Left forelimb (tissue), 1 donor: ENCODE measurements around the gene PGAM2.
"Not testable (repeated sequence)": the region's sequence is repeated elsewhere in the genome, so short reads cannot be mapped to it uniquely, and the experiment has no call there.

Experiments used
- DNase-seq: peaks from one replicate; pipeline ENCODE4 v3.0.0-alpha.2; 2018; ENCODE audit warnings: low spot score

PGAM2 gene

DNA sequence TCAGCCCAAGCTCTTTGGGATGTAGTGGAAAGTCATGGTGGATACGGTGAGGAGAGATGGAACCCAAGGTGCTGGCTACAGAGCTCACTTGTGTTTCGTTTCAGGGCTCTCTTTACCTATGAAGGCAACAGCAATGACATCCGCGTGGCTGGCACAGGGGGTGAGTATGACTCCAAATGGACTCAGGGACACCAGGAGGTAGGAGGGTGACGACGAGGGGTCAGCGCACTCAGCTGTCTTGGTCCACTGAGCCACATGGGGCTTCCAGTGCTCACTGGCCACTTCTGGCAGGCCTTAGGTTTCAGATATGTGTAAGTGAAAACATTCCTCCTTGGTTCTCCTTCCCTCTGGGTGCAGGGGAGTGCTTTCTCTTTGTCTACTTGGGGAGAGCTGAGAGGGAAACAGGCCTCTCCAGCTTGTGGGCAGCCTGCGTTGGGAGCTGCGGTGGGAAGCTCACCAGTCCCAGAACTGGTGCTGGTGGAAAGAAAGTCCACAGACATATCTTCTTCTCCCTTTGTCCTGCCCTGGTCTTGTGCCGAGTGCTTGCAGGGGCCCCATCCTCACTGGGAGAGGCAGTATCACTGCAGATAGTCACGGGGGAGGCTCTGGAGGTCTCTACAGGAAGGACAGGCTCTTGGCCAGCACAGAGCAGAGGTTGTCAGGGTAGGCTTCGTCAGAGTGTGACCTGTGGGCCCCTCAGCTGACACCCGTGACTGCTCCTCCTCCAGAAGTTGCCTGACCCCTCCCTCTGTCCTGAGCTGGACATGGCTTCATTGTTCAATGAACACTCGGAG is 15.0 kb downstream of the PGAM2 start:
- DNase-seq: peak; percentile 17

DNA sequence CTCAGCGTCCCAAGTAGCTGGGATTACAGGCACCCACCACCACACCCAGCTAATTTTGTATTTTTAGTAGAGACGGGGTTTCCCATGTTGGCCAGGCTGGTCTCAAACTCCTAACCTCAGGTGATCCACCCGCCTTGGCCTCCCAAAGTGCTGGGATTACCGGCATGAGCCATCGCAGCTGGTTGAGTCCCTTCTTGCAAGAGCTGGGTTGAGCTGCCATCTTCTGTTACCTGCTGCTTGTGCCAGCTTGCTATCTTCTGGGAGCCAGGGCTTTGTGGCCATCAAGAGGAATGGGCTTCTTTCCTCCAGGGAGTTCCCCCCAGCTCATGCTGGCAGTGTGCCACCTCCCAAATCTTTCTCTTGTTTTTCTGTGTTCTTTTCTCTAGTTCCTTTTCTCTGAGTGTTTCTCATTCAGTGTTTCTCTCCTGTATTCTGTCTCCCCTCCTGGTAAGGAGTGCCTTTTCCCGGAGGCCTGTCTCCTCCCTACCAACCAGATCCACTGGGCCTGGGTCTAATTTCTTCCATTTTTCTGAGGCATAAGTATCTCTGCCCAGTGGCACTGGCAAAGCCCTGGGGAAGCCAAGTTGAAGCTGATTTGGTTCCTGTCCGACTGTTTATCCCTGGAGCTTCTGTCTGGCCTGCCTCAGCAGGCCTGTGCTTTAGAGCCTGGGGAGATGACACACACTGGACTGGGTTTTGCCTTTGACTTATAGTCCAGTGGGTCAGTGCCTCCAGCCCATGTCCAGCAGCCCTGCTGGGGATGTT is 17.2 kb downstream of the PGAM2 start:
- no peak for DNase-seq

DNA sequence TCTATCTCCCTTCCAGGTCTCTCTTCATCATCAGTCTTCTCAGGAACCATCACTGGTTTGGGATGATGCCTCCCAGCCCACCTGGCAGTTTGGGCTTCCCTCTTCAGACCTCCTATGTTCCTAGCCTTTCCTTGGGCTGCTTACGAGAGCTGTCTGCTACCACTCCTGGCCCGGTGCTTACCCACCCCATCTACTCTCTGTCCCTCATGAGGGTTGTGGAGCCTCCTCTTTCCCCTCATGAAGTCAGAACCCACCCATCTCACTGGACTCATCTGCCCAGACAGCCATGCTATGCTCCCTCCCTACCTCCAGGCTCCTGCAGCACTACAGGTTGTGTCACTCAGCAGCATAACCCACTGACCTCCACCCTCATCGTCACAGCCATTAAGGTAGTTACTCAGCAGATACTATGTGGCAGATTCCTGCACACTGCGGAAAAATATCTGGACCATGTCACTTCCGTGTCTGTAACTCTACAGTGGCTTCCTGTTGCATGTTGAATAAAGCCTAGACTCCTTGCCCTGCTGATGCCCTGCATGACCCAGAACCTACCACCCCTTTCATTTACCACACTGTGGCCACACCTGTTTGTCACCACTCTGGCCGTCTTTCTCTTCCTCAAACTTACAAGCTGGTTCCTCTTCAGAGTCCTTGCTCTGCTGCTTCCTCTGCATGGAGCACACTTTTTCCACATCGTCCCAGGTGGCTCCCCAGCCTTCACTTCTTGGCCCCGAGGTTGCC is 18.9 kb downstream of the PGAM2 start:
- no peak for DNase-seq

DNA sequence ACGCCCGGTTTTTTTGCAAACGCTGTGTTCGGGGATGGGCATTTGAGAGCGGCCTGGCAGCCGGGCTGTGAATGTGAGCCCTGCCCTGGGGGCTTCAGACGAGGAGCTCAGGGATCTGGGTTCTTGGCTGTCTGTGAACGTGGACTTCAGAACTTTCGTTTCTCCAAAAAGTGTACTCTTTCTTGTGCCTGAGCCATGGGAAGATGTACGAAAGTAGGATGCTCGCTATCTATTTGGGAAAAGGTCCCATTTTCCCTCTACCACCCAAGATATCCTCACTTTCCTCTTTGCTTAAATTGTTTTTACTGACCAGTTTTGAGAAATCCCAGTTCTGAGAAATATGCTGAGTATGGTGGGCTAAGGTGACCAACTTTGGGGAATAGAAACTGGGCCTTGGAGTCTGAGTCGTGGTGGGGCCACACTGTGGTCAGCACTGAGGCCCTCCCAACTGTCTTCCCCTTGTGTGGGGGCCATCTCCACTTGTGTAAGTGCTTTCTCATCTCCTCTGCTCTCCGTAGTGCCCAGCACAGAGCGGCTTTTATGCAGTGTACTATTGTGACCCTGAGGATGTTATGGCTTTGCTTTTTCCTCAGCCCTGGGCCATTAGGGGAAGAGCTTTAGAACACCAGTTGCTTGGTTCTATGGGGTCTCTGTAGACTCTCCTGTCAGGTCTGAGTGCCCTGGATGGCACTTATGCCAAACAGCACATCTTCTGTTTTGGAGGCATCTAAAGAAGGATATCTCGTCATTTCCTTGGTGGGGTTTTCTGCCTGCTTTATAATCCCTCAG is 19.9 kb downstream of the PGAM2 start:
- DNase-seq: no peak

DNA sequence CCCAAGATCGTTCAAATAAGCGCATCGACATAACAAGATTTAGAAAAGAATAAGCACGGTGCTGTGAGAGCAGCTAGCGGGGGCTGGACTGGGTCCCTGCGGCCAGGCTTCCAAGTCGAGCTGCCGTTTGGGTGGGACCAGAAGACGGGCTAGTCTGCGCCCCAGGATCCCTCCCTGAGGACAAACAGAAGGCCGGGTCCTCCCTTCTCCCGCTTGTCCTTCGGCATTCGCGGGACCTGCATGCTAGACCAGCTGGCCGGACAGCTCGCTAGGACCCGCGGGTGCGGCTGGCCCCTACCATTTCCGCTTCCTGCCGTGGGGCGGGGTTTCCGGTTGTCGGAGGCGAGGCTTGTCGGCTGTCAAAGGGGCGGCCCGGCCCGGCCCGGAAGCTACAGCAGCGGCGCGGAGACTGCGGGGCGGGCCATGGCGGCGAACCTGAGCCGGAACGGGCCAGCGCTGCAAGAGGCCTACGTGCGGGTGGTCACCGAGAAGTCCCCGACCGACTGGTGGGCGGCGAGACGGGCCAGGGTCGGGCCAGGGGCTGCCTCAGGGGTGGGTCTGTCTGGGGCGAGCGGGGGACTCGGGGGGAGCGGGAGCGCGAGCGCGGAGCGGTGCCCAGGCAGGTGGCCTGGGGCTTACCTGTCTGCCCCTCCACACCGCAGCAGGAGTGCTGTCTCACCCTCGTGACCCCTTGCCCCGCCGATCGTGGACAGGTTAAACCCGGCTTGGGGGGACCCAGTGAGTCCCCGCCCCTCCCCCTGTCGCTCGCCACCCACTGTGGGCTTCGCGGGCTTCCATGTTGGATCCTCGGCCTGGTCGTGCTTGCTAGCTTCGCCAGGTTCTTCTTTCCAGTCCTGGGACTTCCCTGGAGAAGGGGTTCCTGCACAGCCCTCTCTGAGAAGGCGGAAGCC is 20.8 kb downstream of the PGAM2 start, which contains the start of gene DBNL:
TSS of gene DBNL (plus strand) at position 388 of the 911 bp plus-strand sequence. CDS start at position 424, 36 bp downstream.
- peak; percentile 98 for DNase-seq

DNA sequence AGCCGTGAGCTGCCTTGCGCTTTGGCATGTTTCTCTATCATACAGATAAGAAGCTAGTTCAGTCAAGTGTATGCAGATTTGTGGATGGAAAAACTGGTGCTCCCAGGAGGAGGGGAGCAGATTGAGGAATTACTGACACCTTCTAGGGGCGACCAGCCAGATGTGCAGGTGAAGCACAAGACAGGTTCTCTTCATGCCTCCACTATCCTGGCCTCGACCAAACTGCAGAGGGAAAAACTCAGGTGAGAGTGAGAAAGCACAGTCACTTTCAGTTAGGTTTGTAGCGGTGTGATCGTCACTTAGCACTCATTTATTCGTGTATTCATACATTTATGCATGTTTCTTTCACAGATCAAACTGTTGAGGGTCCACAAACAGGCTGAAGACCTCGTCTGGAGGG is 21.5 kb downstream of the PGAM2 start:
- DNase-seq: no peak

DNA sequence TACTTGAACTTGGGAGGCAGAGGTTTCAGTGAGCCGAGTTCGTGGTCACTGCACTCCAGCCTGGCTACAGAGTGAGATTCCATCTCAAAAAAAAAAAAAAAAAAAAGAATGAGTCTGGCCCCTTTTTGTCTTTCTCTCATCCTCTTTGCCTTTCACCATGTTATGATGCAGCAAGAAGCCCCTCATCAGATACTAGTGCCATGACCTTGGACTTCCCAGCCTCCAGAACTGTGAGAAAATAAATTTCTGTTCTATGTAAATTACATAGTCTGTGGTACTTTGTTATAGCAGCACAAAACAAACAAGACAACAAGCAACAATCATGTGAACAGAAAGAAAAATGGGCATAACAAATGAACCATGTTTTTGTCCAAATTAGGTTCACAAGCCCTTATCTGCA is 23.1 kb downstream of the PGAM2 start:
- DNase-seq: no peak

DNA sequence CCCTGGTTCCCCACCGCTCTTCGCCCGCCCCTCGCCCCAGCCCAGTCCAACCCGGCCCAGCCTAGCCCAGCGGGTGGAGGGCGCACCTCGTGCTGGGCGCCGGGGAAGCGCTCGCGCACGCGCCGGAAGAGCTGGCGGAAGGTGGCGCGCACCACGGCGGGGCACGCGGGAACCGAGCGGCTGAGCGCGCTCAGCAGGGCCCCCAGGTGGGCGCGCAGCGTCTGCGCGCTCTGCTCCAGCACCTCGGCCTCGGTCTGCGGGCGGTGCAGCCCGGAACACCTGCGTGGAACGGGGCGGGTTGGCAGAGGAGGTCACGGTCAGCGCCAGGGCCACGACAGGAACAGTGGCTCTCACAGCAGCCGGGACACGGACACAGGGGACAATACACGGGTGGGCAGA is 24.9 kb downstream of the PGAM2 start:
- DNase-seq: not testable (repeated sequence)

DNA sequence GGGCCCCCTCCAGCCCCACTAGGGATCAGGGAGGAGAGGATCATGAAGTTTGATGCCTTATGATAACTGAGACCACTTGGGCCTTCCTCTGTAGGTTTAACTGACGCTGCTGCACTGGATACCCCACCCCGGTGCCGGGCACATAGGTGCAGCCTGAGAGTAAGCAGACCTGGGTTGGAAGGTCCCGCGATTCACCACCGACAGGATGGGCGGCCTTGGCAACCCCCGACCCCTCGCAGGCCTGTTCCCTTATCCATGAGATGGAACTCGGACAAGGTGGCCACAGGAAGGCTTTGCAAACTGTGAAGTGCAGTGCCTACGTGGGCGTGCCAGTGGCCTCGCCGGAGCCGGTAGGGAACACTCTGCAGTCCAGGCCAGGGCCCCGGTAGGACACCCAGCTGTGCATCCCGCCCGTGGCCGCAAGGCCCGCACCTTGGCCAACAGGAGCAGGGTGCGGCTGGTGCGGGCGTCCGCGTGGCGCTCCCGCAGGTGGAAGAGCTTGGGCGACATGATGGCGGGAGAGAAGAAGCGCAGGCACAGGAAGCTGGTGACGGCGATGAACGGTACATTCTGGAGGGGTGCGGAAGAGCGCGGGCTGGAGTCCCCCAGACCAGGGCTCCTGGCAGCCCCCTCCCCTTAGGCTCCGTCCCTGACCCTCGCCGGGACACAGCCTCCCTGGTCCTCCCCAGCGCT is 25.4 kb downstream of the PGAM2 start:
- not testable (repeated sequence) for DNase-seq

DNA sequence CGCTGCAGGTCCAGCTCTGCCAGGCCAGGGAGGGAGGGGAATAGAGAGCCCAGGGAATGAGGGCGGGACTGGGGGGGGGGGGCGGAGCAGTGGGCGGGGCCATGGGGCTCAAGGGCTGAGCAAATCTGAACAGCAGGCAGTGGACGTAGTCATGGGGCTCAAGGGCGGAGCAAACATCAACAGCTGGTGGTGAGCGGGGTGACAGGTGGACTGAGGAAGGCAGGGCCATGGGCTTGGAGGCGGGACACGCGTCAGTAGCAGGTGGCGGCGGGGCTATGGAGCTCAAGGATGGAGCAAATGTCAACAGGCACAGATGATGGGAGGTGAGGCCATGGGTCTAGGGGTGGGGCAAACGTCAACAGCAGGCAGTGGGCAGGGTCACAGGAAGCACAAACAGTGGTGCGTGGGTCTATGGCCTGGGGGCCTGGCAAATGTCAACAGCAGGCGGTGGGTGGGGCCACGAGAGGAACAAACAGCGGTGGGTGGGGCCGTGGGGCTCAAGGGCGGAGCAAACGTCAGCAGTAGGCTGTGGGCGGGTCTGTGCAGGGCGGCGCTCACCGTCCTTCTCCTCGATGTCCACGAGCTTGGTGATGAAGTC is 26.3 kb downstream of the PGAM2 start:
- DNase-seq: peak; percentile 84

DNA sequence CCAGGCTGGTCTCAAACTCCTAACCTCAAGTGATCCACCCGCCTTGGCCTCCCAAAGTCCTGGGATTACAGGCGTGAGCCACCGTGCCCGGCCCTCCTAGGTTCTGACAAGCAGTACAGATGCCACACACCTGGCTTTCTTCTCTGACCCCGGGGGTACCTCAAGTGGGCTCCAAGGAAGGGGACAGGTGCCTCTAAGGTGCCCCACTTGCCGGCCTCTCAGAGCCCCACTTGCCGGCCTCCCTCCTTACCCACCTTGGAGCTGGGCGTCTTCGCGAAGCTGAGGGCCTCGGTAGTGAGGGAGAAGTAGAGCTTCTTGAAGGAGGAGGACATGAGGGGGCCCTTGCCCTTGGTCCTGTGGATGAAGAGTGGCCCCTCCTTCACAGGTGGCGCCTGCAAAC is 26.8 kb downstream of the PGAM2 start:
- DNase-seq: not testable (repeated sequence)

DNA sequence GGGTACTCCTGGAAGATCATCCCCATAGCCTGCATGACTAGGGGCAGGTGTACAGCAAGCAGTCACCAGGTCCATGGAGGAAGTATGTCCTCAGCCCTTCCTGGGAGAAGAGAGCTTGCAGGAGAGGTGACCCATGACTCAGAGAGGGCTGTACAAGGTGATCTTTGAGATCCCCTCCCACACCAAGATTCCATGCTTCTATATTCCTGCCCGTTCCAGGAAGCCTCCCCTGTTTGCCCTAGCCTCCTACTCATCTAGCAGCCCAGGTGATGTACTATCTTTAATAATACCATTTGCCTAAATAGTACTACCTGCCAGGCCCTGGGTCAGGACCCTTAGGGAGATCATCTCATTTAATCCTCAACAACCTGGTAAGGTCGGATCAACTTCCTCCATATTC is 27.4 kb downstream of the PGAM2 start:
- not testable (repeated sequence) for DNase-seq

DNA sequence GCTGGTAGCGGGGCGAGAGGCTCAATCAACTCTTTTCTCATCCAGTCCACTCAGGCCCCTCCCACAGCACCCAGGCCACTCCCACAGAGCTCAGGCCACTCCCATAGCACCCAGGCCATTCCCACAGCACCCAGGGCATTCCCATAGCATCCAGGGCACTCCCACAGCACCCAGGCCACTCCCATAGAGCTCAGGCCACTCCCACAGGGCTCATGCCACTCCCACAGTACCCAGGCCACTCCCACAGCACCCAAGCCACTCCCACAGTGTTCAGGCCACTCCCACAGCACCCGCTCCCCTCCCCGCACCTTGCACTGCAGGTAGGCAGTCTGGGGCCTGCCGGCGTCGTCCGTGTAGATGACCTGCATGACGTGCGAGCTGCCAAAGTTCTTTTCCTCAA is 29.0 kb downstream of the PGAM2 start:
- not testable (repeated sequence) for DNase-seq

DNA sequence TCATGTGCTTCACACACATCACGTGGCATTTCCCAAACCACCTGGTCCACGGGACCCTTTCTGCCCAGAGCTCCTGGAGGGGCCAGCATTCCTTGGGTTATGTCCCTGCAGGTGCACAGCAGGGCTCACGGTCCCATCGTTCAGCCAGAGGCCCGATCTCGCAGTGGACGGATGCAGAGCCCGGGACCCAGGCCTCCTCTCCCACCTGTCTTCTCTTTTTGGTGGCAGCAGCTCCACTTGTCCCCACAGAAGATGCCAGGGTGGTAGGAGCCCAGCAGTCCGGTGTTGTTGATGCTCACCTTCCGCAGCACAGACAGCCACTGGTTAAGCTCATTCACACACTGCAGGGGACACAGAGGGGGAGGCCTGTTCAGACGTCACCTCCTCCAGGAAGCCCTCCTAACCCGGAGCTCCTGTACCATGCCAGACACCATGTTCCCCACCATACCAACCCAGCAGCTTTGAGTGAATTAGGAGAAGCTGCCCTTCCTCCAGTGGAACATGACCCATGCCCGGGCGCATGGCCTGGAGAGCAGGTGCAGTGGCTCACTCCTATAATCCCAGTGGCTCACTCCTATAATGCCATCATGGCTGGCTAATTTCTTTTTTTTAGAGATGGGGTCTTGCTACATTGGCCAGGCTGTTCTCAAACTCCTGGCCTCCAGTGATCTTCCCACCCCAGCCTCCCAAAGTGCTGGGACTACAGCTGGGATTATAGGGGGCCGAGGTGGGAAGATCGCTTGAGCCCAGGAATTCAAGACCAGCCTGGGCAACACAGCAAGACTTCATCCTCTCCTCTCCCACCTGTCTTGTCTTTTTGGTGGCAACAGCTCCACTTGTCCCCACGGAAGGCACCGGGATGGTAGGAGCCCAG is 31.2 kb downstream of the PGAM2 start:
- not testable (repeated sequence) for DNase-seq

DNA sequence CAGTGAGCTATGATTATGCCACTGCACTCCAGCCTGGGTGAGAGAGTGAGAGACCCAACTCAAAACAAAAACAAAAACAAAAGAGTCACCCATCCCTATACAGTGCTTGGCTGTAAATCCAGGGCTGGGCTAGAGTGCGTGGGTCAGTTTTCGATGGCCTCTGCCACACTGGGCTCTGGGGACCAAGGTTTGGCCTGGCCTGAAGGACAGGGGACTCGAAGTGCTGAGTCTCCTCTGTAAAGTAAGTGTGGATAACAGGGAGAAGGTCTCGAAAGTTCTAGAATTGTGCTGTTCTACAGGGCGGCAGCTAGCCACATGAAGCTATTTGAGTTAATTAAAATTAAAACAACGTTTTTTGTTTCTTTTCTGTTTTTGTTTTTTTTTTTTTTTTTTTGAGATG is 33.3 kb downstream of the PGAM2 start:
- not testable (repeated sequence) for DNase-seq

DNA sequence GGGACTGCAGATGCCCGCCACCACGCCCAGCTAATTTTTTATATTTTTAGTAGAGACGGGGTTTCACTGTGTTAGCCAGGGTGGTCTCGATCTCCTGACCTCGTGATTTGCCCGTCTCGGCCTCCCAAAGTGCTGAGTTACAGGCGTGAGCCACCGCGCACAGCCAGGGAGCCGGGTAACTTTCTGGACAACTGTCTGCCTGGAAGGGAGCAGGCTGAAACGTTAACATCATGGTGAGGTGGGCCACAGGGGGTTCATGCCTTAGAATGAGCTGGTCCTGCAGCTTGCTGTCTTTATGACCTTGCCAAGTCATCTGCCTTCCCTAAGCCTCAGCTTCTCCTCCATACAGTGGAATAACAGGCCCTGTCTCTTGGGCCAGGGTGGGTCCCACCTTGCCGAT is 34.0 kb downstream of the PGAM2 start:
- DNase-seq: not testable (repeated sequence)

DNA sequence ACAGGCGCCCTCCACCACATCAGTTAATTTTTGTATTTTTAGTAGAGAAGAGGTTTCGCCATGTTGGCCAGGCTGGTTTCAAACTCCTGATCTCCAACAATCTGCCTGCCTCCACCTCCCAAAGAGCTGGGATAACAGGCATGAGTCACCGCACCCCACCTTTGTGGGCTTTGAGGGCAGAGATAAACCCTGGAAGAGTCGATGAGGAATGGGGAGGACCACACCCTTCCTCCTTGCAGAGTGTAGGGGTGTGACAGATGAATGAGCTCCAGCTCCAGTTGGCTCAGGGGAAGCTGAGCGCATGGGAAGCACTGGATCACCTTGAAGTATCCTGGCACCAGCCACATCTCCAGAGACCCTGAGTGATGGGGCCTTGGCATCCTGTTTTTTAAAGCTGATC is 35.3 kb downstream of the PGAM2 start:
- not testable (repeated sequence) for DNase-seq

DNA sequence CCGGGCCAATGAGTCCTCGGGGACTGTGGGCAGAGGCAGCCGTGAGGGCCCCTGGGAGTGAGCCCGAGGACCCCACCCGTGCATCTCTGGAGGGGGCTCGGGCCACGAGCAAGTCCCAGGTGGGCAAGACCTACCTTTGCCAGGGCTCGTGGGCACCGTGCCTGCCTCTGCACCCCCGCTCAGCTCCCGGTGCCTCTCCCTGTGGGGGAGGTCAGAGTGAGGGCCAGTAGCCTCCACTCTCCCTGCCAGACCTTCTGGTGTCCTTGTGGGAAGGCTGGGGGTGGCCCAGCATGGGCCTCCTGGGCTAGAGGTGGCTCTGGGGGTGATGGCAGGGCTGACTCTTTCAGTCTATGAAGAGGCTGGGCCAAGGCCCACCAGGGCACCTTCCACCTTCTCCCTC is 35.9 kb downstream of the PGAM2 start:
- not testable (repeated sequence) for DNase-seq
